ENCODE measurements around the gene TRIM31. TPM values are rescaled to one million over a fixed set of nuclear protein-coding genes. Genes with fewer than 3 reads are reported as not detected.
"Not testable (repeated sequence)": the region's sequence is repeated elsewhere in the genome, so short reads cannot be mapped to it uniquely, and the experiment has no call there.

Gene TRIM31
- total and polyA plus RNA-seq, 10 donors: 0.09 to 0.14 TPM; not detected in 8

- no peaks in the 10 kb centered on the region for H3K4me1 ChIP-seq
- no peak overlapping the region for H3K27ac ChIP-seq
- DNase-seq: no peak
- no peaks in the 10 kb centered on the region for H3K9me3 ChIP-seq
- 67 to 76% (median 69%) methylated on average over 7 of the region's 7 CpGs for WGBS, 5 donors
- H3K36me3 ChIP-seq: no peaks in the 10 kb centered on the region
- TF ChIP-seq CTCF (IDR thresholded peaks at IDR 0.05 in 8 of 11, conservative IDR thresholded peaks at IDR 0.05 in 3 of 11): no peak
- TF ChIP-seq POLR2A (IDR thresholded peaks at IDR 0.05): no peak
- no peak for TF ChIP-seq POLR2AphosphoS5 (IDR thresholded peaks at IDR 0.05)
- intact Hi-C loops (cut with DNase I; ENCODE audit: low total_unique reads): no loop called here
- H3K27me3 ChIP-seq (replicated peaks in 1 of 7): peaks cover 0 to 50% (median 4%) of the 10 kb centered on the region in 7 donors
- H3K4me3 ChIP-seq: no peak overlapping the region
Measured at GRCh38 chr6:30145818-30146217, 32.9 kb upstream of the TRIM31 start.

DNA sequence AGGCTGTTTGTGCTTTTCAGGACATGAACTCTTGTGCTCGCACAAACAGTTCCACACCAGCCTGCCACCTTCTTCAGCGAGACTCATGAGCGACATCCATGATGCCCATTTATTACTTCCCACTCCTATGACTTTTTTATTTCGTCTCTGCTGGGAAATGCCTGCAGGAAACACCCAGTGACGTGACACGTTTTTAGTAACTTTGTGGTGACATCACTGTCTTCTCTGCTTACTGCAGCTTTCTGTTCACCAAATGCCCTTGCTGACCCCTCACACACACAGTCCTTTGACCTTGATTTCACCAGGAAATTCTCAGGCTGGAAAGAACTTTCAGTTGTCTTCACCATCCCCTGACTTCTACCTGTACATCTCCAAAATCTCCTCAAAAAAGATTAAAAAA, 31.9 kb upstream of the TRIM31 start:
- Histone ChIP-seq H3K27me3 (replicated peaks in 1 of 7) (peaks cover 0 to 52% (median 4%) of the 10 kb centered on the region in 7 donors), H3K4me3 (no peak overlapping the region), H3K36me3 (no peaks in the 10 kb centered on the region), H3K4me1 (no peaks in the 10 kb centered on the region), H3K9me3 (no peaks in the 10 kb centered on the region), H3K27ac (no peak overlapping the region)
- WGBS, 5 donors: 59 to 74% (median 66%) methylated on average over 6 of the region's 6 CpGs
- no peak for DNase-seq
- intact Hi-C loops (cut with DNase I; ENCODE audit: low total_unique reads): no loop called here
- TF ChIP-seq POLR2AphosphoS5 (IDR thresholded peaks at IDR 0.05): no peak
- TF ChIP-seq CTCF (IDR thresholded peaks at IDR 0.05 in 8 of 11, conservative IDR thresholded peaks at IDR 0.05 in 3 of 11): no peak
- TF ChIP-seq POLR2A (IDR thresholded peaks at IDR 0.05): no peak

- intact Hi-C loops (cut with DNase I; ENCODE audit: low total_unique reads): no loop called here
- Histone ChIP-seq H3K9me3 (no peaks in the 10 kb centered on the region), H3K27ac (no peak overlapping the region), H3K36me3 (no peaks in the 10 kb centered on the region), H3K4me3 (no peak overlapping the region), H3K27me3 (replicated peaks in 1 of 7) (peaks cover 0 to 58% (median 4%) of the 10 kb centered on the region in 7 donors), H3K4me1 (no peaks in the 10 kb centered on the region)
- WGBS, 5 donors: 73 to 81% (median 79%) methylated on average over 2 of the region's 2 CpGs
- no peak for DNase-seq
- no peak for TF ChIP-seq CTCF (IDR thresholded peaks at IDR 0.05 in 8 of 11, conservative IDR thresholded peaks at IDR 0.05 in 3 of 11)
- TF ChIP-seq POLR2AphosphoS5 (IDR thresholded peaks at IDR 0.05): no peak
- no peak for TF ChIP-seq POLR2A (IDR thresholded peaks at IDR 0.05)
Measured at GRCh38 chr6:30143780-30144179, 30.9 kb upstream of the TRIM31 start.

DNA sequence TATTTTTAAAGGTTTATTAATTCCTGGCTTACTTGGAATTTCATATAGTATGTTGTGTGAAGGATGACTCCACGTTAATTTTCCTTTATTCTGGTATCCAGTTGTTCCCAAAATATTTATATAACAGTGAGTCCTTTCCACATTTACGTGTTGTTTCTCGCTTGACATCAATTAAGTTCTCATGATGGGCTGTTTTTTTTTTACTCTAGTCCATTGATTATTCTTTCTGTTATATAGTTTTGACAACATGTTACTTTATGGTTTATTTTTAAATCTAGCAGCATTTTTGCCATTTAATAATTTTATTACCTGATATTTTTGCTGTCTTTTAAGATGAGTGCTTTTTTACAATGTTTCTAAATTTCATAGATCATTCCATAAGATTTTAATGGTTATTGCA, 29.8 kb upstream of the TRIM31 start:
- no peak for DNase-seq
- peaks cover 0 to 60% (median 6%) of the 10 kb centered on the region in 7 donors for H3K27me3 ChIP-seq (replicated peaks in 1 of 7)

GRCh38 chr6:30140240-30140639, 27.4 kb upstream of the TRIM31 start:
- H3K4me3 ChIP-seq; H3K27ac ChIP-seq; H3K36me3 ChIP-seq; H3K4me1 ChIP-seq; DNase-seq; intact Hi-C loops (cut with DNase I; ENCODE audit: low total_unique reads); H3K9me3 ChIP-seq: not testable (repeated sequence)
- 82 to 95% (median 91%) methylated on average over 8 of the region's 8 CpGs for WGBS, 5 donors
- H3K27me3 ChIP-seq (replicated peaks in 1 of 7): peaks cover 0 to 53% (median 5%) of the 10 kb centered on the region in 7 donors

More for the DNA sequence above, 29.8 kb upstream of the TRIM31 start:
- TF ChIP-seq CTCF (IDR thresholded peaks at IDR 0.05 in 8 of 11, conservative IDR thresholded peaks at IDR 0.05 in 3 of 11) (no peak), POLR2A (IDR thresholded peaks at IDR 0.05) (no peak), POLR2AphosphoS5 (IDR thresholded peaks at IDR 0.05) (no peak)
- H3K36me3 ChIP-seq: no peaks in the 10 kb centered on the region
- 80 to 89% (median 85%) methylated on average over 3 of the region's 3 CpGs for WGBS, 5 donors
- no peak overlapping the region for H3K27ac ChIP-seq
- H3K4me3 ChIP-seq: no peak overlapping the region
- H3K9me3 ChIP-seq: no peaks in the 10 kb centered on the region
- intact Hi-C loops (cut with DNase I; ENCODE audit: low total_unique reads): no loop called here
- no peaks in the 10 kb centered on the region for H3K4me1 ChIP-seq

Data from spleen (tissue), 11 donors.